GM23338 (cell line): ENCODE results near the gene KDM6B. TPM values are rescaled to one million over a fixed set of nuclear protein-coding genes. Genes with fewer than 3 reads are reported as not detected.

Experiments used
- ATAC-seq: fragments of 200-7000 bp; cut with Tn5 transposase; 3 replicates; pipeline ENCODE4 v1.9.1; 2020
- DNase-seq: peaks from one replicate; pipeline ENCODE4 v3.0.0-alpha.2; 2015; ENCODE audit warnings: low spot score
- H2AFZ ChIP-seq: fragments of 200-600 bp; sonication (generic); 2 replicates; pipeline ENCODE4 v1.8.0; 2016; ENCODE audit warnings: antibody characterized with exemption, mild to moderate bottlenecking, moderate library complexity
- H3F3A ChIP-seq: fragments of 200-600 bp; sonication (generic); replicated peaks from 2 replicates; pipeline ENCODE4 v1.8.0; 2017; ENCODE audit warnings: antibody characterized with exemption, mixed run types, low read depth
- H3K27ac ChIP-seq: fragments of 200-600 bp; sonication (generic); 2 replicates; pipeline ENCODE4 v1.6.1; 2016; ENCODE audit warnings: low read depth
- H3K27me3 ChIP-seq: fragments of 200-600 bp; sonication (generic); 2 replicates; pipeline ENCODE4 v1.8.0; 2016; ENCODE audit warnings: mild to moderate bottlenecking, mixed run types, moderate library complexity; ENCODE audit not compliant: insufficient read depth
- H3K36me3 ChIP-seq: fragments of 200-600 bp; sonication (generic); 2 replicates; pipeline ENCODE4 v1.8.0; 2016; ENCODE audit warnings: mild to moderate bottlenecking; ENCODE audit not compliant: insufficient read depth
- H3K4me1 ChIP-seq: fragments of 200-600 bp; sonication (generic); 2 replicates; pipeline ENCODE4 v1.8.0; 2016; ENCODE audit warnings: mild to moderate bottlenecking, moderate library complexity; ENCODE audit not compliant: insufficient read depth
- H3K4me2 ChIP-seq: fragments of 200-600 bp; sonication (generic); 2 replicates; pipeline ENCODE4 v1.7.1; 2017; ENCODE audit warnings: mixed run types
- H3K4me3 ChIP-seq: fragments of 200-600 bp; sonication (generic); 2 replicates; pipeline ENCODE4 v1.6.1; 2016; ENCODE audit warnings: mixed run types
- H3K79me2 ChIP-seq: fragments of 200-600 bp; sonication (generic); replicated peaks from 2 replicates; pipeline ENCODE4 v1.8.0; 2017; ENCODE audit warnings: mild to moderate bottlenecking; ENCODE audit not compliant: insufficient read depth
- H3K9me2 ChIP-seq: fragments of 200-600 bp; sonication (generic); 2 replicates; pipeline ENCODE4 v1.8.0; 2017; ENCODE audit not compliant: insufficient read depth
- H4K20me1 ChIP-seq: fragments of 200-600 bp; sonication (generic); replicated peaks from 2 replicates; pipeline ENCODE4 v1.8.0; 2017; ENCODE audit warnings: mild to moderate bottlenecking; ENCODE audit not compliant: insufficient read depth
- H3K27ac Mint-ChIP-seq: 2 replicates; pipeline ENCODE4 v1.8.0; 2020; ENCODE audit warnings: inconsistent platforms, mild to moderate bottlenecking, moderate library complexity, mixed read lengths
- H3K27me3 Mint-ChIP-seq: 3 replicates; pipeline ENCODE4 v1.8.0; 2022; ENCODE audit warnings: low read depth, mild to moderate bottlenecking, moderate library complexity, mixed read lengths, inconsistent platforms; ENCODE audit not compliant: insufficient read depth, poor library complexity
- H3K36me3 Mint-ChIP-seq: 3 replicates; pipeline ENCODE4 v1.8.0; 2021; ENCODE audit warnings: low read depth, mild to moderate bottlenecking, inconsistent platforms, moderate library complexity, mixed read lengths
- H3K4me1 Mint-ChIP-seq: 3 replicates; pipeline ENCODE4 v1.8.0; 2020; ENCODE audit warnings: mild to moderate bottlenecking, inconsistent platforms, mixed read lengths
- H3K4me3 Mint-ChIP-seq: 3 replicates; pipeline ENCODE4 v1.8.0; 2021; ENCODE audit warnings: moderate library complexity, mild to moderate bottlenecking, inconsistent platforms, mixed read lengths
- H3K9me3 Mint-ChIP-seq: 3 replicates; pipeline ENCODE4 v1.8.0; 2020; ENCODE audit warnings: moderate library complexity, mild to moderate bottlenecking, inconsistent platforms, mixed read lengths
- CREB1 ChIP-seq: fragments of 250-450 bp; sonication (Bioruptor Pico); IDR thresholded peaks from 2 replicates; pipeline ENCODE4 v1.5.0; 2020; ENCODE audit warnings: low read depth, mild to moderate bottlenecking, moderate library complexity
- ETS1 ChIP-seq: IDR thresholded peaks from 2 replicates; pipeline ENCODE4 v1.6.1; 2016; ENCODE audit warnings: antibody characterized with exemption
- EZH2phosphoT487 ChIP-seq: fragments of 200-600 bp; sonication (generic); IDR thresholded peaks from one replicate; pipeline ENCODE4 v1.8.1; 2018; ENCODE audit warnings: antibody characterized with exemption; ENCODE audit not compliant: unreplicated experiment
- JUNB ChIP-seq: IDR thresholded peaks from one replicate; pipeline ENCODE4 v1.6.1; 2016; ENCODE audit warnings: antibody characterized with exemption; ENCODE audit not compliant: unreplicated experiment
- NANOG ChIP-seq: IDR thresholded peaks from 2 replicates; pipeline ENCODE4 v1.6.1; 2016; ENCODE audit warnings: antibody characterized with exemption, borderline replicate concordance
- POLR2AphosphoS5 ChIP-seq: IDR thresholded peaks from 2 replicates; pipeline ENCODE4 v1.6.1; 2016; ENCODE audit warnings: antibody characterized with exemption, low read depth
- ZNF331 ChIP-seq: fragments of 250-450 bp; sonication (Bioruptor Pico); IDR thresholded peaks from 2 replicates; pipeline ENCODE4 v1.5.0; 2020; ENCODE audit warnings: low read depth, mild to moderate bottlenecking, moderate library complexity
- ZNF462 ChIP-seq: fragments of 250-450 bp; sonication (Bioruptor Pico); IDR thresholded peaks from 2 replicates; pipeline ENCODE4 v1.5.0; 2020; ENCODE audit warnings: mild to moderate bottlenecking, moderate library complexity
- polyA plus RNA-seq: library from polyadenylated mRNA; unstranded; fragments of >200 nt; fragmentation: Nextera tagmentation; extraction: Ambion mirVana; gene quantifications from 2 replicates; pipeline ENCODE4 v1.2.1, GENCODE V29; 2016
- total RNA-seq: library from RNA; depleted of rRNA; stranded (reverse); fragments of >200 nt; shearing (Covaris generic); gene quantifications from 2 replicates; pipeline ENCODE4 v1.2.3, GENCODE V29; 2014
- TF ChIP-seq, protein P1 (sequence below): IDR thresholded peaks from one replicate; pipeline ENCODE4 v1.6.1; 2018; ENCODE audit warnings: antibody characterized with exemption; ENCODE audit not compliant: unreplicated experiment
- TF ChIP-seq, protein P2 (sequence below), 2 experiments: fragments of 200-600 bp in 1 of 2; sonication (generic) in 1 of 2; conservative IDR thresholded peaks; 2 replicates each; pipeline versions ENCODE4 v1.5.1 to v1.6.1; 2016 to 2017; ENCODE audit warnings: antibody characterized with exemption in 2 of 2, low read depth in 2 of 2, mild to moderate bottlenecking in 2 of 2, moderate library complexity in 1 of 2

KDM6B gene
- total and polyA plus RNA-seq, 2 experiments from 2014 or later, result 1.1 to 1.4 TPM

- TF ChIP-seq, protein P1, sequence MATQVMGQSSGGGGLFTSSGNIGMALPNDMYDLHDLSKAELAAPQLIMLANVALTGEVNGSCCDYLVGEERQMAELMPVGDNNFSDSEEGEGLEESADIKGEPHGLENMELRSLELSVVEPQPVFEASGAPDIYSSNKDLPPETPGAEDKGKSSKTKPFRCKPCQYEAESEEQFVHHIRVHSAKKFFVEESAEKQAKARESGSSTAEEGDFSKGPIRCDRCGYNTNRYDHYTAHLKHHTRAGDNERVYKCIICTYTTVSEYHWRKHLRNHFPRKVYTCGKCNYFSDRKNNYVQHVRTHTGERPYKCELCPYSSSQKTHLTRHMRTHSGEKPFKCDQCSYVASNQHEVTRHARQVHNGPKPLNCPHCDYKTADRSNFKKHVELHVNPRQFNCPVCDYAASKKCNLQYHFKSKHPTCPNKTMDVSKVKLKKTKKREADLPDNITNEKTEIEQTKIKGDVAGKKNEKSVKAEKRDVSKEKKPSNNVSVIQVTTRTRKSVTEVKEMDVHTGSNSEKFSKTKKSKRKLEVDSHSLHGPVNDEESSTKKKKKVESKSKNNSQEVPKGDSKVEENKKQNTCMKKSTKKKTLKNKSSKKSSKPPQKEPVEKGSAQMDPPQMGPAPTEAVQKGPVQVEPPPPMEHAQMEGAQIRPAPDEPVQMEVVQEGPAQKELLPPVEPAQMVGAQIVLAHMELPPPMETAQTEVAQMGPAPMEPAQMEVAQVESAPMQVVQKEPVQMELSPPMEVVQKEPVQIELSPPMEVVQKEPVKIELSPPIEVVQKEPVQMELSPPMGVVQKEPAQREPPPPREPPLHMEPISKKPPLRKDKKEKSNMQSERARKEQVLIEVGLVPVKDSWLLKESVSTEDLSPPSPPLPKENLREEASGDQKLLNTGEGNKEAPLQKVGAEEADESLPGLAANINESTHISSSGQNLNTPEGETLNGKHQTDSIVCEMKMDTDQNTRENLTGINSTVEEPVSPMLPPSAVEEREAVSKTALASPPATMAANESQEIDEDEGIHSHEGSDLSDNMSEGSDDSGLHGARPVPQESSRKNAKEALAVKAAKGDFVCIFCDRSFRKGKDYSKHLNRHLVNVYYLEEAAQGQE, result no peak
Measured at GRCh38 chr17:7822126-7822525, 11.9 kb upstream of the KDM6B start (continued).

DNA sequence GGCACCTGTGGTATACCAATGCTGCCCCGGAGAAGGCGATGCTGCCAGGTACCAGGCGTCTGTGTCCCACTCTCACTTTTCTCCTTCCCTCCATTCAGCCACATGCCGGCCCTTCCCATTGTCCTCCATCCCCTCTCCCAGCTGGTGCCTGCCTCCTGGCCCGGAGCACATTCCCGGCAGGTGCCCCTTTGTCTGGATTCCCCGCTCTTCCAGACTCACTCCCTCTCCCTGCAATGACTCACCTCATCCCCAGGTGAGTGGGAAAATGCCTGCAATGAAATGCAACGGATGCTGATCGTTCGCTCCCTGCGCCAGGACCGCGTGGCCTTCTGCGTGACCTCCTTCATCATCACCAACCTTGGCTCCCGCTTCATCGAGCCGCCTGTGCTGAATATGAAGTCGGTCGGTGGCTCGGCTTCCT, 10.4 kb upstream of the KDM6B start:
- Histone ChIP-seq H3K27ac (no peak overlapping the region), H3K4me1 (no peaks in the 10 kb centered on the region), H4K20me1 (no peaks in the 10 kb centered on the region), H3K4me3 (no peak overlapping the region), H3K27me3 (peaks cover 31% of the 10 kb centered on the region; the same call in 1 of the 2 replicates), H2AFZ (peak overlapping the region; percentile 52; the same call in 1 of the 2 replicates), H3K4me2 (no peak overlapping the region), H3K79me2 (no peaks in the 10 kb centered on the region), H3K36me3 (no peaks in the 10 kb centered on the region), H3K9me2 (no peaks in the 10 kb centered on the region), H3F3A (no peaks in the 10 kb centered on the region)
- H3K36me3 Mint-ChIP-seq, result no peaks in the 10 kb centered on the region
- H3K9me3 Mint-ChIP-seq, result no peaks in the 10 kb centered on the region
- ATAC-seq, result peak; percentile 82
- H3K27ac Mint-ChIP-seq, result no peak overlapping the region
- H3K4me1 Mint-ChIP-seq, result peaks cover 16% of the 10 kb centered on the region
- H3K27me3 Mint-ChIP-seq, result peaks cover 29% of the 10 kb centered on the region
- peak; percentile 63 for DNase-seq
- no peak overlapping the region; the same call in 2 of the 3 replicates for H3K4me3 Mint-ChIP-seq
- TF ChIP-seq ZNF331 (CRISPR knock-in tag) (no peak), NANOG (no peak), EZH2phosphoT487 (no peak), ETS1 (no peak), ZNF462 (CRISPR knock-in tag) (no peak), CREB1 (CRISPR knock-in tag) (no peak), JUNB (no peak), POLR2AphosphoS5 (no peak)
- TF ChIP-seq, protein P2, sequence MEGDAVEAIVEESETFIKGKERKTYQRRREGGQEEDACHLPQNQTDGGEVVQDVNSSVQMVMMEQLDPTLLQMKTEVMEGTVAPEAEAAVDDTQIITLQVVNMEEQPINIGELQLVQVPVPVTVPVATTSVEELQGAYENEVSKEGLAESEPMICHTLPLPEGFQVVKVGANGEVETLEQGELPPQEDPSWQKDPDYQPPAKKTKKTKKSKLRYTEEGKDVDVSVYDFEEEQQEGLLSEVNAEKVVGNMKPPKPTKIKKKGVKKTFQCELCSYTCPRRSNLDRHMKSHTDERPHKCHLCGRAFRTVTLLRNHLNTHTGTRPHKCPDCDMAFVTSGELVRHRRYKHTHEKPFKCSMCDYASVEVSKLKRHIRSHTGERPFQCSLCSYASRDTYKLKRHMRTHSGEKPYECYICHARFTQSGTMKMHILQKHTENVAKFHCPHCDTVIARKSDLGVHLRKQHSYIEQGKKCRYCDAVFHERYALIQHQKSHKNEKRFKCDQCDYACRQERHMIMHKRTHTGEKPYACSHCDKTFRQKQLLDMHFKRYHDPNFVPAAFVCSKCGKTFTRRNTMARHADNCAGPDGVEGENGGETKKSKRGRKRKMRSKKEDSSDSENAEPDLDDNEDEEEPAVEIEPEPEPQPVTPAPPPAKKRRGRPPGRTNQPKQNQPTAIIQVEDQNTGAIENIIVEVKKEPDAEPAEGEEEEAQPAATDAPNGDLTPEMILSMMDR (conservative IDR thresholded peaks at IDR 0.05; ENCODE audit: low read depth in 2 of 2), result no peak
